ENCODE measurements around the gene UBE2J2. TPM values are rescaled to one million over a fixed set of nuclear protein-coding genes. Genes with fewer than 3 reads are reported as not detected.

The UBE2J2 gene
- total RNA-seq, 2 donors from 2014 or later = 23.6 to 39.2 TPM

GRCh38 chr1:1264868-1265272 lies 8.8 kb downstream of the UBE2J2 start:
- Histone ChIP-seq H3K27ac (no peak overlapping the region), H3K4me1 (no peaks in the 10 kb centered on the region), H3K9me3 (no peaks in the 10 kb centered on the region), H3K36me3 (replicated peaks in 1 of 2; ENCODE audit: insufficient read depth in 1 of 2, low read depth in 2 of 2) (peaks cover 11 to 19% of the 10 kb centered on the region in 2 donors), H3K4me3 (no peak overlapping the region), H3K27me3 (no peaks in the 10 kb centered on the region)
- TF ChIP-seq POLR2A (IDR thresholded peaks at IDR 0.05) = no peak
- TF ChIP-seq, protein P1, sequence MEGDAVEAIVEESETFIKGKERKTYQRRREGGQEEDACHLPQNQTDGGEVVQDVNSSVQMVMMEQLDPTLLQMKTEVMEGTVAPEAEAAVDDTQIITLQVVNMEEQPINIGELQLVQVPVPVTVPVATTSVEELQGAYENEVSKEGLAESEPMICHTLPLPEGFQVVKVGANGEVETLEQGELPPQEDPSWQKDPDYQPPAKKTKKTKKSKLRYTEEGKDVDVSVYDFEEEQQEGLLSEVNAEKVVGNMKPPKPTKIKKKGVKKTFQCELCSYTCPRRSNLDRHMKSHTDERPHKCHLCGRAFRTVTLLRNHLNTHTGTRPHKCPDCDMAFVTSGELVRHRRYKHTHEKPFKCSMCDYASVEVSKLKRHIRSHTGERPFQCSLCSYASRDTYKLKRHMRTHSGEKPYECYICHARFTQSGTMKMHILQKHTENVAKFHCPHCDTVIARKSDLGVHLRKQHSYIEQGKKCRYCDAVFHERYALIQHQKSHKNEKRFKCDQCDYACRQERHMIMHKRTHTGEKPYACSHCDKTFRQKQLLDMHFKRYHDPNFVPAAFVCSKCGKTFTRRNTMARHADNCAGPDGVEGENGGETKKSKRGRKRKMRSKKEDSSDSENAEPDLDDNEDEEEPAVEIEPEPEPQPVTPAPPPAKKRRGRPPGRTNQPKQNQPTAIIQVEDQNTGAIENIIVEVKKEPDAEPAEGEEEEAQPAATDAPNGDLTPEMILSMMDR (IDR thresholded peaks at IDR 0.05) = no peak
- 90 to 93% methylated on average over 10 of the region's 10 CpGs for WGBS, 2 donors
- DNase-seq (no peak), ATAC-seq (no peak)
- intact Hi-C loops (cut with DNase I) = no loop called here

DNA sequence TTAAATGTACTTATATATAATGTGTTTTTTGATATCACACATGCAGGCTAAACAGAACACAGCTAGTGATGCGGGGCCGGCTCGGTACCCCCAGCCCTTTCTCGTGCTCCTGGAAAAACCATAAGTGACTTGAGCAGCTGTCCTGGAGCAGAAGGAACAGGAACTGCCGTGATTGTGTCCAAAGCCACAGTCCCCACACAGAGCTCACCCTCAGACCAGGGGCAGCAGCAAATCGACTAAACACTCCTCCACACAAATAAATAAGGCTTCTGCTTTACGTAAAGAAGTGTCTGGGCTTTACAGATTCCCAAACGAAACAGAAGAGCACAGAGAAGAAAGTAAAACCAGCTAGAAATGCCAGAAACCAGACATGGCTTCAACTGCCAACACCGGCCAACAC lies 9.6 kb downstream of the UBE2J2 start:
- no peak overlapping the region for H3K4me3 ChIP-seq
- DNase-seq = no peak
- no peaks in the 10 kb centered on the region for H3K4me1 ChIP-seq
- no peak for ATAC-seq
- intact Hi-C loops (cut with DNase I) = no loop called here
- H3K9me3 ChIP-seq = no peaks in the 10 kb centered on the region
- WGBS, 2 donors = 85 to 90% methylated on average over 9 of the region's 9 CpGs
- no peaks in the 10 kb centered on the region for H3K27me3 ChIP-seq
- H3K27ac ChIP-seq = no peak overlapping the region
- no peak for TF ChIP-seq POLR2A (IDR thresholded peaks at IDR 0.05)
- TF ChIP-seq, protein P1 (IDR thresholded peaks at IDR 0.05) = no peak
- H3K36me3 ChIP-seq (replicated peaks in 1 of 2; ENCODE audit: insufficient read depth in 1 of 2, low read depth in 2 of 2) = peaks cover 11 to 22% of the 10 kb centered on the region in 2 donors

DNA sequence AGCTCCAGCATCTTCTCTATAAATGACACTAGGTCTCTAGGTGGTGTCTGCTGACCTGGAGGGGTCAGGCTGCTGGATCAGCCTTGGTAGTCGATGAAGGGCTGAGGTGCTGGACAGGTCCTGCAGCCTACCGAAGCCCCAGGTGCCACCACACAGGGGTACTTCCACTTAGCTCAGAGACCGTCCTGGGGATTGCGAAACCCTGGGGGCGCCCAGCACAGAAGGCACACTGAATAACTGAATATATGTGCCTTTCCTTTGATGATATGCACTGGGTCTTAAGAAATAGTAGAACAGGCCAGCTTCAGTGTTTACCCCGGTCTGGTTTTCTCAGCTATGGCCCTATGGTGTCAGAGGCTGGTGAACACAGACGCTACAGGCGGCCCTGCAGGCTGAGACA lies 10.9 kb downstream of the UBE2J2 start:
- 87 to 94% methylated on average over 4 to 8 of the region's 8 CpGs for WGBS, 2 donors
- Histone ChIP-seq H3K4me1 (no peaks in the 10 kb centered on the region), H3K9me3 (no peaks in the 10 kb centered on the region), H3K27ac (no peak overlapping the region), H3K36me3 (replicated peaks in 1 of 2; ENCODE audit: insufficient read depth in 1 of 2, low read depth in 2 of 2) (peaks cover 11 to 24% of the 10 kb centered on the region in 2 donors), H3K27me3 (no peaks in the 10 kb centered on the region), H3K4me3 (no peak overlapping the region)
- TF ChIP-seq, protein P1 (IDR thresholded peaks at IDR 0.05) = no peak
- TF ChIP-seq POLR2A (IDR thresholded peaks at IDR 0.05) = no peak
- DNase-seq = no peak
- ATAC-seq = no peak
- intact Hi-C loops (cut with DNase I) = no loop called here

DNA sequence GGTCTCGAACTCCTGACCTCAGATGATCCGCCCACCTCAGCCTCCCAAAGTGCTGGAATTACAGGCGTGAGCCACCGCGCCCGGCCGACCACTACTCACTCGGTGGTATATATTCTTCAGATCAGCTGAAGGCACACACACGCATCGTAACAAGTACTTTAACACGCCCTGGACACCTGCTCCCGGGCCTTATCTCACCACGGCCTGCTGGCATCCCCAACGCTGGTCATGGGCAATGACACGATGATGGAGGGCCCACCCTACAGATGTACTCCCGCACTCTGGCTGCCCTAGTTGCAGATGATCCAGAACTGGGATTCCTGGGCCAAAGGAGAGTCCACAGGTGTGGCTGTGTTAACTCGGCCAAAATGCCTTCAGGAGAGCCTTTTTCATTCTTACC lies 11.6 kb downstream of the UBE2J2 start:
- no peaks in the 10 kb centered on the region for H3K27me3 ChIP-seq
- DNase-seq (no peak), ATAC-seq (no peak)
- peaks cover 11 to 24% of the 10 kb centered on the region in 2 donors for H3K36me3 ChIP-seq (replicated peaks in 1 of 2; ENCODE audit: insufficient read depth in 1 of 2, low read depth in 2 of 2)
- intact Hi-C loops (cut with DNase I) = no loop called here
- H3K27ac ChIP-seq = no peak overlapping the region
- H3K4me3 ChIP-seq = no peak overlapping the region
- TF ChIP-seq, protein P1 (IDR thresholded peaks at IDR 0.05) = no peak
- TF ChIP-seq POLR2A (IDR thresholded peaks at IDR 0.05) = no peak
- no peaks in the 10 kb centered on the region for H3K9me3 ChIP-seq
- 87 to 93% methylated on average over 6 to 17 of the region's 17 CpGs for WGBS, 2 donors
- no peaks in the 10 kb centered on the region for H3K4me1 ChIP-seq

DNA sequence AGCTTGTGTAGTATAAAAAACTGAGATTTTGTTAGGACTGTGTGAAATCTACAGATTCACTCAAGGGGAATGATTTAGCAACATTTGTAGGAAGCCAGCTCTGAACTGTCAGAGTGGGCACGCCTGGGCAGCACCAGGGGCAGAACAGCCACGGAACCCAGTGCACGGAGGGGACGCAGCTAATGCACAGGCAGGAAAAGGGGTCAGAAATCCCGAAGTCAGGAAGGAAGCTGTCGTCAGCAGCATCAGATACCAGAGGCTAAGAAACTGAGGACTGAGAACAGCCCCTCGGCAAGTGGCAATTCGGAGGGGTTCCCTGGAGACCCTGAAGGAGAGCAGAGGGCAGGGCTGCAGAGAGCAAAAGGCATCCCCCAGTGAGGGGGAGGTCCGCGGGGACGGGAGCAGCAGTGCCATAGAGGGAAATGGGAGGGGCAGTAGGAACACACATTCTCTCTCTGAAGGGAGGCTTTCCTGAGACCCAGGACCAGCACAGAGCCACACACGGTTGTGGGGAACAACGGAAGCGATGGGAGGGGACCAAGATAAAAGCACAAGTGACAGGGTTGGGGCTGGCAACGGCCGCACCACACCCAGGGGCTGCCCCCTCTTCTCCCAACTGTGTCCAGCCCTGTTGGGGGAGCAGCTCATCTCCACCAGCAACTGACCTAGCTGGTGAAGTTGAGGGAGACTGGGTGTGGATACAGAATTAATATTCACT lies 12.7 kb downstream of the UBE2J2 start:
- no peaks in the 10 kb centered on the region for H3K27me3 ChIP-seq
- H3K9me3 ChIP-seq = no peaks in the 10 kb centered on the region
- no peak overlapping the region for H3K27ac ChIP-seq
- no peak for TF ChIP-seq POLR2A (IDR thresholded peaks at IDR 0.05)
- TF ChIP-seq, protein P1 (IDR thresholded peaks at IDR 0.05) = no peak
- DNase-seq (no peak), ATAC-seq (no peak)
- H3K36me3 ChIP-seq (replicated peaks in 1 of 2; ENCODE audit: insufficient read depth in 1 of 2, low read depth in 2 of 2) = peaks cover 11 to 24% of the 10 kb centered on the region in 2 donors
- 80 to 89% methylated on average over 16 of the region's 16 CpGs for WGBS, 2 donors
- intact Hi-C loops (cut with DNase I) = no loop called here
- no peak overlapping the region for H3K4me3 ChIP-seq
- H3K4me1 ChIP-seq = no peaks in the 10 kb centered on the region

Data from body of pancreas (tissue), 4 donors.